Measurements from ENCODE around the gene C1QL4.

- TF ChIP-seq CTCF (IDR thresholded peaks at IDR 0.05) (no peak), POLR2AphosphoS5 (IDR thresholded peaks at IDR 0.05; ENCODE audit: low read depth, low read length) (no peak), TCF7L2 (IDR thresholded peaks at IDR 0.05; ENCODE audit: low read depth, low read length) (no peak)
These were observed 25.1 kb upstream of the C1QL4 start for GRCh38 chr12:49362077-49362476.

All from Panc1 (cell line).